CMK (cell line): ENCODE measurements around the gene MATN4.

ENCODE experiments used
- DNase-seq: peaks from one replicate; pipeline ENCODE4 v3.0.0-alpha.2; 2010; ENCODE audit warnings: low read depth

Gene MATN4

DNA sequence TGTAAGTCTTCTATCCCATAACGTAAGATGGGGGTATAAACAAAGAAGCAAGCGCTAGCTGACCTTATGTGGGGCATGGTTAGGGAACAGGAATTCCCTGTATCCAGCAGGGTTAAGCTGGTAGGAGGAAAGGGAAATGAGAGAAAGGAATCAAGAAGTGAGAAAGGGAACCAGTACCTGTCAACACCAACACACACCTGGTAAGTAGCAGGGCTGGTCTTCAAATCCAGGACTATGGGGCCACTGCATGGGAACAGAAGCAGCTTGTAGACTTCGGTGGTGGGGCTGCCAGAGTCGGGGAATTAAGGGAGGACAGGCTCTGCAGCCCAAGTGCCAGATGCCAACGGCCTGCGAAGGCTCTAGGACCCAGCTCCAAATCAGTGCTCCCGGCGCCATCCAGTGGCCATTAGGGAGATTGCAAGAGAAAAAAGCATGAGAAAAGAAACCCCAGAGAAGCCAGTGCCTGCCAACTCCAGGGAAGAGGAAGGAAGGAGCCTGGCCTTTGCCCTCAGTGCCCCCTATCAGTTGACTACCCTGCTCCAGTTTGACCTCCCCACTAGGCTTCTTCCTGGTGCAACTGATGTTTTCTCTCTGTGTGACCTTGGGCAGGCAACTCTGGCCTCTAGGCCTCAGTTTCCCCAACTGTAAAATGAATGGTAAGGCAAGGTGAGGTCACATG is 17.3 kb downstream of the MATN4 start:
- peak; percentile 69 for DNase-seq

DNA sequence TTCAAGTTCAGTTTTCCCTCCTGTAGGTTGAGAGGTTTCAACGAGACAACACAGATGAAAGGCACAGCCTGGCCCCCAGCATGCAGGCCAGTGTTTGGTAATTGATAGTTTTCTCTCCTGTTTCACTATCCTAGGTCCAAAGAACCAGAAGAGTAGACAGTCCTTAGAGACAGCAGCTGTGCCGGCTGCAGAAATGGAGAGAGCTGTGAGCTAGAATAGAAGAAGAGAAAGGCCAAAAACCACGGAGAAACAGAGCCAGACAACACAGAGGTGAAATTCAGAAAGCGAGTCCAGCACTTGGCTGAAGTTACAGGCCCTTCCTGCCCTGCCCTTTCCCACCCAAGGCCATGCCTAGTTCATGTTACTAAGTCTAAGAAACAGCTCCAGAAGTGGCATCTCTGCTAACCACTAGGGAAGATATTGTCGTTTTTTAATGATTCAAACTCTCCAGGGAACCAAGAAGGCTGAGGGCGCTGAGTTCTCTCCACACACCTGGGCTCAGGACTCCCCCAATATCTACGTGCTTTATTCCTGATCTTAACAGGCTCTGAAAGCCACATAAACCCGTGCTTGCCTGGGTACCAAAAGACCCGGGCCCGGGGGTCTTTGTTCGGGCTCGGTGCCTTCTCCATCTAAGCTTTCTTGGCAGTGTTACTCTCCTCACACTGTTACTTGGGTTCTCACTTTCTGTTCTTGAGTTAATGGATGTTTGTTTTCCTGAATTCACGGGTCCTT is 18.0 kb downstream of the MATN4 start:
- no peak for DNase-seq

DNA sequence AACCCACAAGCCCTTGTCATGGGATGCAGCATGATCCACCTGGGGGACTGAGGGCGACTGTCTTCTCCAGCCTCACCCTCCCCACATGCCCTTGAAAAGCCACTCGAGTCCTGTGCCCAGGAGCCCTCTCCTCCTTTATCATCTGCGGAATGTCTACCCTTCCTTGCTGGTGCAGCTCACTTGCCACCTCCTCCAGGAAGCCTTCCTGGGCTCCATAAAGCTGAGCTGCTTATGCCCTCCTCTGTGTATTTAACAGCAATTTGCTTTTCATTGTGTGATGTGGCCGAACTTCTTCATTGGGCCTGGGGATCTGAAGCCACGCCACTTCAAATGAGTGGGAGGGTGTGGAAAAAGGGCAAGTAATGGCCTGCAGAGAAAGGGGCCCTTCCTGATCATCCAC is 19.2 kb downstream of the MATN4 start:
- DNase-seq = no peak

DNA sequence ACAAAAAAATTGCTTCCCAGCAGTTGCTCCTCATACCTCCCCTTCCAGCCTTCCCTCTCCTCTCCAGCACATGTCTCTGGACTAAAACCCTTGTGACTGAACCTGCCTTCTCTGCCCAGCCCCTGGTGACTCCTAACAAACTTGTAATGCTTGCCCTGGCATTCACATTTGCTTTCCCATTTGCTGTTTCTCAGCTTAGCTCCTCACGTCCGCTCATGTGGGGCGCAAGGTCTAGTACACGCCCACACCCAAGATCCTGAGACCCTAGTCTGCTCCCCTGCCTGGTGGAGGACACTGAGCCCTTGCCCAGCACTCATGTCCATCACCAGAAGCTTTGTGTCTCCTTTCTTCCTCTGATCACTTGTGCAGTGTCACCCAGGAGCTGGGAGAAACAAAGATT is 19.7 kb downstream of the MATN4 start:
- no peak for DNase-seq

DNA sequence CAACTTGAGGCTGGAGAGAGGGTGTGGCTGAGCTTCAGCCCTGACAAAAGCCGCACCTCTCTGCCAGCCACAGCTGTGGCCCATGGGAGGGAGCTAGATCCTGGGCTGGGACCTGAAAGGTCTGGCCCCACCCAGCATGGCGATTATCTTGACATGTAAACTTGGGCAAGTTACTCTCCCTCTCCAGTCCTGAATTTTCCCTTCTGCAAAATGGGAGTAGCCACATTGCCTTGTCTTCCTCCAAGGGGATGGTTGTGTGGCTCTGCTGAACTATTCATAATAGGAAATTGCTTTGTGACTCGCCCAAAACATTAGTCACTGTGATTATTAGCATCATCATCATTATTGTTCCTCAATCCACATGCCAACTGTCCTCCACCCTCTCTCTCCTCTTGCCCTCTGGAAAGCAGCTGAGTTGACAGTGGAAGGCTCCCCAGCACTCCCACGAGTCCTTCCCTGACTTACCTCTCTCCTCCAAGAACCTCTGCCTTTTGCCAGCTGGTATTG is 24.5 kb downstream of the MATN4 start:
- no peak for DNase-seq

DNA sequence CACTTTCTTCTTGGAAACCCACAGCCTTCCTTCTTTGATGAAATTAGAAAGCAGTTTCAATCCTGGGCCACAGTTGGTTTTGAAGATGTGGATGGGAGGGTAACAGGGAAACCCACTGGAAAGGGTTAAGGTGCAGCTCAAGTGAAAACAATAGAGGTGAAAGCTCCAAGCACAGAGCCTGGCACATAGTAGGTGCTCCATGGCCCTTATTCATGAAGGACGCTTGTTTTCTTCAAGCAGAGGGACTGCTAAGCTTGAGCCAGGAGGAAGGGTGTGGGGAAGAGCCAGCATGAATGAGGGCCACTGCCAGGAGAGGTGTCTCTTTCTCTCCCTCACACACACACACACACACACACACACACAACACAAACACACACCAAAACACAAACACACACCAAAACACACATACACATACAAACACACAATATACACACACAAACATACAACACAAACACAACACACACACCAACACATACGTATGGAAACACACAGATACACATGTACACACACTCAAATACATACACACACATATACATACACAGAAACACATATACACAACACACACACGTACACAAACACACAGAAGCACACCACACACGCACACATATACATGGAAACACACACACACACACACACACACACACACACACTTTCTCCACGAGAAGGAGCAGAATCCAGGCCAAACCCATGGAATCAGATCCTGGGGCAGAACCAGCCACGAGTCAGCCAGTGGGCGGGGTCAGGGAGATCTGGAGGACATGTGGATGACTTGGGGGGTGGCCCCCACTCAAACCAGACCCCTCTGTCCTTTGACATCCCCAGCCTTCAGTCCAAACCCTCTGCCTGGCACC is 25.2 kb downstream of the MATN4 start:
- no peak for DNase-seq

DNA sequence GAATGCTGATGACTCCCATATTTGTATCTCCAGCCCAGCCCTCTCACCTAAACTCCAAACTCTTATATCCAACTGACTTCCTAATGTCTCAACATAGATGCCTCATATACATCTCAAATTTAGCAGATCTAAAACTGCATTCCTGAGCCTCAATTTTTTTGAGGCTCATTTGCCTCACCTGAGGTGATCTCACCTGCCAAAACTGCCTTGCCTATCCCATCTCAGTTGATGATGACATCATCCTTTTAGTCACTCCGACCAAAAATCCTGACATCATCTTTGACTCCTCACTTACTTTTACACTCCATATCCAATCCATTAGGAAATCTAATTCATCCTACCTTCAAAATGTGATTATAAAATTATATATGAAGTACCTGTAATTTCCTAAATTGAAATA is 28.1 kb downstream of the MATN4 start:
- no peak for DNase-seq

DNA sequence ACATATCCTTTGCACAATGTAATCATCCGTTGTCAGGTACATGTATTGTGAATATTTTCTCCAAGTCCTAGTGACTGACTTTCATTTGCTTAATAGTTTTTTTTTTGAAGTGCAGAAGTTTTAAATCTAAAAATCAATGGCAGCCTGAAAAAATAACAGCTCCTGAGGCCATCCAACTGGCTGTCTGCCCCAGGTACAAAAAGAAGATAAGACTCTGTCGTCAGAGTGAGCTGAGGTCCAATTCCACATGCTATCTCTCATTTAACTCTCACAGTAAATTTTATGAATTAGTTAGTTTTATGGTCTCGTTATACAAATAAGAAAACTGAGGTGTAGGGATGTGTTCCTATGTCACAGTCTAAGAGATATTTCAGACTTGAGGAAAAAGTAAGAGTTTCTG is 32.8 kb downstream of the MATN4 start:
- DNase-seq = no peak

DNA sequence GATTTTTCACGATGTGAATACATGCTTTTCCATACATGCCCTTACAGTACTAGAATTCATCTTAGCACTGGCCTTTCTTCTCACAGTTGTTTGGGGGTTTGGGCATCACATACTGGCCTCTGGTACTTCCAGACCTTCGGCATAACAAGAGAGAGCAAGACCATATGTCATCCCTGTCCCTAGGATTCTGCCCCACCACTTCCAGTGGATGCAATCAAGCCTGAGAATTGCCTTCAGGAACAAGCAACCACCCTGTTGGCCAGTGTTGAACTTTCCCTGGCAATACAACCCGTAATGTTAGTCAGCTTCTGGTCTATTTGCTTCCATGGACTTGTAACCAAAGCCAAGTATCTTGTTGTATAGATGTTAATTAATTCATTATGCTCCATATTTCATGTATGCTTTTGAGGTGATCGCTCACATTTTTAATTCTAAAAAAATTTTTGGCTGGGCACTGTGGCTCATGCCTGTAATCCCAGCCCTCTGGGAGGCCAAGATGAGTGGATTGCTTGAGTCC is 38.3 kb downstream of the MATN4 start:
- DNase-seq = no peak

DNA sequence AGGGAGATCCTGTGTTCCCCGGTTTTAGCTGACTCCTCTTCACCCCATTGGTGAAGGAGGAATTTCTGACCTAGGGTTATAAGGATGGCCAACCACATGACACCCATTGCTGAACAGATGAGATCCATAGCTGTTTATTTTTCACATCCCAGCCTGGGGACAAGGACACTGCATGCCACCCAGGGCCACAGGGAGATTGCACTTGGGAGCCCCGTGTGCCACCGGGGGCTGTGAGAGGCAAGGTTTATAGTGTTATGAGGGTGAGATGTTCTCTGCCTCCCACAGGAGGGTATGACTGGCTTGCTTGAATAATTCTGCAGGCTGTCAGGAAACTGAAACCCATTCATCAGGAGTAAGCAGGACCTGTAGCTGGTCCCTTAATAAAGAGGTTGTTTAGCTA is 39.0 kb downstream of the MATN4 start:
- no peak for DNase-seq

DNA sequence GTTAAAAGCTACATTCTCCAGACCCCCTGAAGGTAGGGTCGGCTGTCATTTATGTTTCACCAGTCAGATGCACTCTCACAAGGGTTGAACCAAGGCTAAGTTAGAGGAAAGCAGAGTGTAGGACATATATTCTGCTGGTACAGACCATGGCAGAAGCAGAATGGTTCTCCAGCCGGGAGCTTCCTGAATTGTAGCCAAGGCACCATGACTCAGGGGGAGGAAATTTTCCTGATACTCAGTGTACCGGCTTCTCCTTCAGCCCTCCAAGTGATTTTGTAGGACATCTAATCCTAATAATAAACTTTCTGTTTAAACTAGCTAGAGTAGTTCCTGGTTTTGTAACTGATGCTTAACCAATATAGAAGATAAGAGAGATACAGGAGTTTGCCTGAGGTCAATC is 39.6 kb downstream of the MATN4 start:
- DNase-seq = no peak

DNA sequence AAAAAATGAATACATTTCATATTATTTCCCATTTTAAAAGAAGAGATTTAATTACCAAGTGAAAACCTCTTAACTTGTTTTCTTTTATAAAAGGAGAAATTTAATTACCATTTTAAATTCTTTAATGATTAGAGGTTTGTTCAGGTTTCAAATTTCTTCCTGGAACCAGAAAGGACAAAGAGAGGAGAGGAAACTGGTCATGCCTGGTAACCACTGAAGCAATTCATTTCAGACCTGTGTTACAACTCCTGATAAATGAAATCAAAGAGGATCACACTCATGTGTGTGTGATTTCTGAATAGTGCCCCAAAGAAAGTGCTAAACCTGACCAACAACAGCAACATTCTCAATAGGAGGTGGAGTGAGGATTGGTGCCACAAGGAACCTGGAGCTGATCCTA is 41.1 kb downstream of the MATN4 start:
- DNase-seq = no peak

DNA sequence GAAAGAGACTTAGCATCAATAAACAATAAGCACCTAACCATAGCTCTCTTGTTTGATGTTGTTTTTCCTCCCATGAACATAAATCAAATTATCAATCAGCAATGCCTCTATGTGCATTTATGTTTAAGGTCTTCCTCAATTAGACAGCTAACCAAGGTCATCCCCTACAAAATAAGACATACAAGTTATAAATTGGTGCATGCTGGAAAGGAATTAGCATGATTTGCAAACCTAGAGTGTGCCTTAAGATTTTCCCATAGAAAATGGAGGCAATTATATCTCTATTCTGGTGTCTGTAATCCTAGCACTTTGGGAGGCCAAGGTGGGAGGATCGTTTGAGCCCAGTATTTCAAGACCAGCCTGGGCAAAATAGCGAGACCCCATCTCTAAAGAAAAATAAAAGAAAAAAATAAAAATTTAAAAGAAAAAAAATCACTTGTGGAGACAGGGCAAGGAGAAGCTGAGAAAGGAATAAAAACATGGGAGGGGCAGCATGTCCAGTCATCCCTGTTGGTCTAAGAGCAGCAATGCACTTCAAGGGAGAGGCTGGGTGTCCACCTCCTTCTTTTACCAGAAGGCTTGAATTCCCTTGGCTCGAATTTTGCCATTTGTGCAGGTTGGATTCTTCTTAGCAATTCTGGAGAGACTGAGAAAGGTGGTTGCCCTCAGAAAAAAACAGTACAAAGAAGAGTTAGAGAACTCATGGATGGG is 44.4 kb downstream of the MATN4 start:
- no peak for DNase-seq

DNA sequence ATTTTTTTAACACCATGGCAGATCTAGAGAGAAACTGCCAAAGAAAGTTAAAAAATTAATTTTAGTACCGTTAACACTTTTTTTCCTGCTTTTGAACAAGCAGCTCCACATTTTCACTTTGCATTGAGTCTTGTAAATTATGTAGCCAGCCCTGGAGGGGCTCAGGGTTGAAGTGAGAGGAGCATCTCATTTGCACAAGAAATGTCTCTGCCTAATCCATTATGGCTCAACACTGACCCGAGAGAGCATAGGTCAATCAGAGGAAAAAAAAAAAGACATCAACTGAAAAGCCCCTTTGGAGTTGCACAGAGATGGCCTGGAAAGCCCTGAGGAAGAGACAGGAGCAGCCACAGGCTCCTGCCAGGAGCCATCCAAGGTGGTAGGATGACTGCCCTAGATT is 49.4 kb downstream of the MATN4 start:
- no peak for DNase-seq

DNA sequence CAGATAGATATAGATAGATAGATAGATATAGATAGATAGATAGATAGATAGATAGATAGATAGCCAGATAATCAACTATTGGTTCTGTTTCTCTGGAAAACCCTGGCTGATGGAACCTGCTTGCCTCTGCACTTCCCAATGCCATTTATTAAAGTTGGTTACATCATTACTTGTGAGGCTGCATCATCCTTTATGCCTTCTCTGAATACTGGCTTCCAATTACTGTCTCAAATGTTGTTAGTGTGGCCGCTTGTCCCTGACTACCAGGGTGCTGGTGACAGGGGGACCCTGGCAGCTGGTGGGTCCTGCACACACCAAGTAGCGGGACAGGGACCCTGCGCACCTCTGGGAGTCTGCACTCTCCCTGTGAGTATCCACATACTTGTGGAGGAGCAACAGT is 49.8 kb downstream of the MATN4 start:
- DNase-seq = no peak

DNA sequence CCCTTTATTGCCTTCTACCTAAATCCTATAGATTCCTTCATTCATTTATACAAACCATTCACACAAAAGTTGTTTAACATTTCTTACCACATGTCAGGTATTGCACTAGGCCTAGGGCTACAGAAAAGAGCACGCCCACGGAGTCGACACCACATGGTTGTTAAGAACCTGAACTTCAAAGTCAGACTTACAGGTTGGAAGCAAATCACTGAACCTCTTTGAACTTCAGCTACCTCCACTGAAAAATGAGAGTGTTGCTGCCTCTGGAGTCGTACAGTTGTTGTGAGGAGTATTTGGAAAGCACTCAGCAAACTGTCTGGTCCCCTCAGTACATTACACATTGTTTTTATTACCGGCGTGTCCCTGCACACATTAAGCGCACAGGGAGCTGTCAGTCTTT is 50.4 kb downstream of the MATN4 start:
- DNase-seq = no peak

DNA sequence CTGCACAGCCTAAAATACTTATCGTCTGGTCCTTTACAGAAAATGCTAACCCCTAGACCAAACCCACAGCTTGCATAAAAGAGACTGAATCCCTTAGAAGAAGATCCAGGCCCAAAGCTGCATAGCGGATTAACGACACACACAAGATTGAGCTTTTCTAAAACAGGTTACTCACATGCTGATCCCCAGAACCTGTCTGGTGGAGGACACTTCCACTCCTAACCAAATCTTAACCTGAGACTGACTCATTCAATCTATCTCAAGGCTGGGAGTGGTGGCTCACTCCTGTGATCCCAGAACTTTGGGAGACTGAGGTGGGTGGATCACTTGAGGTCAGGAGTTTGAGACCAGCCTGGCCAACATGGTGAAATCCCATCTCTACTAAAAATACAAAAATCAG is 50.9 kb downstream of the MATN4 start:
- DNase-seq = no peak

DNA sequence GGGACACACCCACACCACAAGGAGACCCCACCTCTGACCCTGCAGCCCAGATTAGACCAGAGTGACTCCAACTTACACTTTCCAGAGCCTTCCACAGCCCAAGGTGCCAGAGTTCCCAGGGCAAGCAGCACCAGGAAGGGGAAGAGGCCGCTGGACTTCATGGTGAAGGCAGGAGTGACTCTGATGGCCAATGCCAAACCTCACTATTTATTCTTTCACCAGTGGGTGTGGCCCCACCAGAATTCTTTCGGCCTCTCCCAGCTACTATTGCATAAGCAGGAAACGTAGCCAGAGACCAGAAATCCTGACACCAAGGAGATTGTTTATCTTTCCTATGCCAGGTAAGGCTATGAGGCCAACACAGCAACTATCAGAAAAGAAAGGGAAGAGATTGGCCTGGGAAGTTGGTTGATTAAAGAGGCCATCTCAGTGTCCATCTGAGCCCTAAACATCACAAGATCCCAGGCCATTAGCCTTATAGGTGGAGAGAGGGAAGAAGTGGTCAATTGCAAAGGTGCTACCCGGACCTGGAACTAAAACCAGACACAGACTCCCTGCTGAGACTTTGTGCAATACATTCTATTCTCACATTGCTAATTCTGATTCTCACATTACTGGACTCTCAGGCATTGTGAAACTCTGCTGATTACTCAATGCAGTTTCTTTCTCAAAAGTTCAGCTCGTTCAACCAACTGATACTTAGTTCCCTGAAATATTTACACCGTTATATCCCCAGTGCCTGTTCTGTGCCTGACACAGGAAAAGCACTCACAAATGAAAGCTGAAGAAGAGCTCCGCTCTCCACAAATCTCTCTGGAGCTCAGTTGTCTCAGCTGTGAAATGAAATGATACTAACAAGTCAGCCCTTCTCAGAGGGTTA is 53.5 kb downstream of the MATN4 start, which contains the start of gene SLPI:
SLPI (minus strand) TSS at position 182 of the 880 bp plus-strand sequence; CDS start at position 161, 21 bp downstream.
- no peak for DNase-seq

DNA sequence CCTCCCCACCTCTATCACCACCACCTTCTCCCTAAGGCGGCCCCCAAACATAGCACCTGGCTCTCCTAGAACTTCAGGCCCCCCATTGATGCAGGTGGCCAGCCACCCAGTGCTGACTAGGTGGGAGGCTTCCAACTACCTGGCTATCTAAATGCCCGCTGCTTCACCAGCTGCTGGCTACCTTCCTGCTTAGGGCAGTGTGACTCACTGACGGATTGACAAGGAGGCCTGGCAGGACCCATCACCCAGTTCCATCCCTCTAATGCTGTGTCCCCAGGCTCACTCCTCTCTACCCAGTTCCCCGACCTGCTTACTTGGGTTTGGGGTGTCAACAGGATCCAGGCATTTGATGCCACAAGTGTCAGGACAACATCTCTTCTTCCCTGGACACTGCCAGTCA is 54.8 kb downstream of the MATN4 start:
- no peak for DNase-seq

DNA sequence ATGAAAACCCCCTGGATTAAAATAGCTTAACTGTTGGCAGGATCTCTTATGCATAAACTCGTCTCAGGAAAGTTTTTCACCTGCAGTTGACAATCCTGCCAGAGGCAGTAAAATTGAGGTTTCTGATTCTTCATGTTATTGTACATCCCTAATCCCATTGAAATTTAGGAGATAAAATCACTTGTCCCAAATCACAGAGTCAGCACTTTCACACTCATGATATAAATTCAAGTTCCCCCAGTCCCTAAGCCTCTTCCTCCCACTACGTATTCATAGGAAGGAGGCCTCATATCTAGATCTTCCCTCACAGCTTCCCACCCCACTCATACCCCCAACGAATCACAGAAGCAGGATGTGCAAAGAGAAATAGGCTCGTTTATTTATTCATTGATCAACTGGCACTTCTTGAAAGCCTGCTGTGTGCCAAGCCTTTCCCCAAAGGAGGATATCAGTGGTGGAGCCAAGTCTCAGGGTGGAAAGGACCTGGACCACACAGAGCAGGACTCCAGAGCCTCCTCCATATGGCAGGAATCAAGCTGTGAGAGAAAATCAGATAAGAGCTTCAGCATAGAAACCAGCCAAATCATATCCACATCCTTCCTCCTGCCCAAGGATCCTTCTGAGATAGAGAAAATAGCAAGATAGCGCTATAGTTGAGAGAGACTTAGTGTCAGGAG is 56.1 kb downstream of the MATN4 start:
- DNase-seq = no peak
